ENCODE data around the gene EOGT.

EOGT gene

GRCh38 chr3:68931406-68932149, 81.9 kb downstream of the EOGT start:
- peak in 1 of 2 donors; percentile 5 for DNase-seq (ENCODE audit: low read depth in 2 of 2)
- TF ChIP-seq CTCF (IDR thresholded peaks at IDR 0.05; ENCODE audit: low read depth, low read length) = no peak
- H3K4me3 ChIP-seq (replicated peaks in 1 of 2; ENCODE audit: low read depth in 2 of 2, low read length in 2 of 2) = no peak overlapping the region

Data from cardiac fibroblast (primary cell).